ENCODE measurements around the gene NDC1. TPM values are rescaled to one million over a fixed set of nuclear protein-coding genes. Genes with fewer than 3 reads are reported as not detected.
A peak's percentile ranks its signal among the peaks of the same experiment; 100 is the strongest.

NDC1 gene
- total and polyA plus RNA-seq, 7 donors: 3.0 to 12.1 (median 5.7) TPM

GRCh38 chr1:53847980-53848379 is 9.9 kb upstream of the NDC1 start:
- intact Hi-C loops (cut with DNase I): no loop called here
- Histone ChIP-seq H3K9me3 (peaks cover 3% of the 10 kb centered on the region), H3K4me3 (no peak overlapping the region), H3K4me1 (no peaks in the 10 kb centered on the region), H3K36me3 (ENCODE audit: insufficient read depth in 1 of 2, low read depth in 1 of 2) (peaks cover 0 to 18% of the 10 kb centered on the region in 2 donors), H3K27me3 (ENCODE audit: insufficient read depth in 3 of 3, low read length in 2 of 3) (no peaks in the 10 kb centered on the region), H3K27ac (no peak overlapping the region)
- no peak for ATAC-seq
- no peak for DNase-seq
- no peak for TF ChIP-seq CTCF (IDR thresholded peaks at IDR 0.05)
- WGBS, 3 donors: 88 to 91% (median 89%) methylated on average over 6 of the region's 6 CpGs

- H3K4me1 ChIP-seq: no peaks in the 10 kb centered on the region
- H3K9me3 ChIP-seq: peaks cover 3% of the 10 kb centered on the region
- DNase-seq: no peak
- no peak overlapping the region for H3K27ac ChIP-seq
- ATAC-seq: no peak
- no peaks in the 10 kb centered on the region for H3K27me3 ChIP-seq (ENCODE audit: insufficient read depth in 3 of 3, low read length in 2 of 3)
- H3K4me3 ChIP-seq: no peak overlapping the region
- TF ChIP-seq CTCF (IDR thresholded peaks at IDR 0.05): no peak
- WGBS, 3 donors: 86 to 88% (median 87%) methylated on average over 3 of the region's 3 CpGs
- H3K36me3 ChIP-seq (ENCODE audit: insufficient read depth in 1 of 2, low read depth in 1 of 2): no peaks in the 10 kb centered on the region
- intact Hi-C loops (cut with DNase I): no loop called here
These were observed 4.3 kb upstream of the NDC1 start for GRCh38 chr1:53842347-53842746.

- 7 to 21% (median 7%) methylated on average over 2 of the region's 2 CpGs for WGBS, 3 donors
- intact Hi-C loops (cut with DNase I): no loop called here
- Histone ChIP-seq H3K4me1 (no peaks in the 10 kb centered on the region), H3K4me3 (peak overlapping the region; percentile 90), H3K9me3 (peaks cover 3% of the 10 kb centered on the region), H3K36me3 (ENCODE audit: insufficient read depth in 1 of 2, low read depth in 1 of 2) (no peaks in the 10 kb centered on the region), H3K27ac (peak overlapping the region; percentile 98), H3K27me3 (ENCODE audit: insufficient read depth in 3 of 3, low read length in 2 of 3) (no peaks in the 10 kb centered on the region)
- no peak for TF ChIP-seq CTCF (IDR thresholded peaks at IDR 0.05)
- DNase-seq (no peak), ATAC-seq (no peak)
These were observed 518 bp upstream of the NDC1 start for GRCh38 chr1:53838654-53838974.

GRCh38 chr1:53837646-53837923 is 511 bp downstream of the NDC1 start:
- Histone ChIP-seq H3K27ac (peak overlapping the region; percentile 98), H3K4me1 (no peaks in the 10 kb centered on the region), H3K9me3 (no peaks in the 10 kb centered on the region), H3K4me3 (peak overlapping the region; percentile 90), H3K27me3 (ENCODE audit: insufficient read depth in 3 of 3, low read length in 2 of 3) (no peaks in the 10 kb centered on the region), H3K36me3 (ENCODE audit: insufficient read depth in 1 of 2, low read depth in 1 of 2) (no peaks in the 10 kb centered on the region)
- no peak for DNase-seq
- 0% methylated on average over 5 of the region's 5 CpGs for whole genome bisulfite sequencing, 3 donors
- intact Hi-C loops (cut with DNase I): no loop called here
- ATAC-seq: no peak
- TF ChIP-seq CTCF (IDR thresholded peaks at IDR 0.05): no peak

- Histone ChIP-seq H3K36me3 (ENCODE audit: insufficient read depth in 1 of 2, low read depth in 1 of 2) (peaks cover 0 to 6% of the 10 kb centered on the region in 2 donors), H3K9me3 (no peaks in the 10 kb centered on the region), H3K4me3 (no peak overlapping the region), H3K4me1 (no peaks in the 10 kb centered on the region), H3K27me3 (ENCODE audit: insufficient read depth in 3 of 3, low read length in 2 of 3) (no peaks in the 10 kb centered on the region), H3K27ac (no peak overlapping the region)
- TF ChIP-seq CTCF (IDR thresholded peaks at IDR 0.05): no peak
- ATAC-seq: no peak
- intact Hi-C loops (cut with DNase I): no loop called here
- no peak for DNase-seq
- WGBS, 3 donors: 92 to 96% (median 93%) methylated on average over 2 of the region's 2 CpGs
These were observed 2.6 kb downstream of the NDC1 start for GRCh38 chr1:53835491-53835890.

Data from psoas muscle (tissue), 8 donors.